ENCODE data around the gene UBXN11.
"Not testable (repeated sequence)": the region's sequence is repeated elsewhere in the genome, so short reads cannot be mapped to it uniquely, and the experiment has no call there.

Gene UBXN11

GRCh38 chr1:26305667-26306289, 658 bp downstream of the UBXN11 start:
- no peak for DNase-seq

DNA sequence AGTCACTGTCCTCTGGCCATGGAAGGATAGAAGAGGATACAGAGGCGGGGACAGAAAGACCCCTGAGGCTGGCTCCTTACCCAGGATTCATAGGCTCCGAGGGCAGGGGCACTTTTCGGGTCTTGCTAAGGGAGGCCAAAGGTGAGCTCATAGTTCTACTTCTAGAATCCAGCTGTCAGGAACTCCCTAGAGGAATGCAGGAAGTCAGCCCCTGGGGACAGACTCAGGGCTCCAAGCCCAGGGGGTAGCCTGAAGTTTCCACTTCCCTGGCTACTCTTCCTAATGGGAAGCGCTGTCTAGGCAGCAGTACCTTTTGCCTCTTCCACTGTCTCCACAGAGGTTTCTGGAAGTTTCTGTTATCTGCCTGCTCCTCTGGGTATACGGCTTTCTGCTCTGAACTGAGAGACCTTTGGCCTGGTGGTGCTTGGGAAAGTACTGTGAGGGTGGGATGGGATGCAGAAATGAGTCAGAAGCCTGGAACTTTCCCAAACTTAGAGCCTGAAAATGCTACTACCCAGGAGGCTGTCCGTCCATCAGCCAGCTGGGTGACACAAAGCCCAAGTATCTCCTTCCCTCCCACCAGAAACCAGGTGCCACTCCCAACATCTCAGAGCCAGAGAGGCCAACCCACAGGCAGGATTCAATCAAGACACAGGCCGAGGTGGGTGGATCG, 3.6 kb downstream of the UBXN11 start:
- no peak for DNase-seq

GRCh38 chr1:26300578-26301275, 5.7 kb downstream of the UBXN11 start:
- no peak for DNase-seq

DNA sequence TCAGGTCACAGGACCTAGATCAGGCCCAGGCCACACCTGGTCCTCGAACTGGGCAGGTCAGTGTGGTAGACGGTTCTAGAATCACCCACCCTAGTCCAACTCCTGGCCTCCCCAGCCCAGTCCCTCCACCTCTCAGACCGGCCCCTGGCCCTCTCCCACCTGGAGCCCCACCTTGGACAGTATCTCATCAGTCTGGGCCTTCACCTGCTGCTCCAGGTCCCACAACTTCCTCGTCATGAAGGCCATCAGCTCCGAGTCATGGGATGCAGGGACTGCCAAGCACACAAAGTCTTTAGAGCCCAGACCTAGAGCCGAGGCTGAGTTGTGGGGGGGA, 8.7 kb downstream of the UBXN11 start:
- no peak for DNase-seq

GRCh38 chr1:26297057-26297790, 9.2 kb downstream of the UBXN11 start:
- no peak for DNase-seq

DNA sequence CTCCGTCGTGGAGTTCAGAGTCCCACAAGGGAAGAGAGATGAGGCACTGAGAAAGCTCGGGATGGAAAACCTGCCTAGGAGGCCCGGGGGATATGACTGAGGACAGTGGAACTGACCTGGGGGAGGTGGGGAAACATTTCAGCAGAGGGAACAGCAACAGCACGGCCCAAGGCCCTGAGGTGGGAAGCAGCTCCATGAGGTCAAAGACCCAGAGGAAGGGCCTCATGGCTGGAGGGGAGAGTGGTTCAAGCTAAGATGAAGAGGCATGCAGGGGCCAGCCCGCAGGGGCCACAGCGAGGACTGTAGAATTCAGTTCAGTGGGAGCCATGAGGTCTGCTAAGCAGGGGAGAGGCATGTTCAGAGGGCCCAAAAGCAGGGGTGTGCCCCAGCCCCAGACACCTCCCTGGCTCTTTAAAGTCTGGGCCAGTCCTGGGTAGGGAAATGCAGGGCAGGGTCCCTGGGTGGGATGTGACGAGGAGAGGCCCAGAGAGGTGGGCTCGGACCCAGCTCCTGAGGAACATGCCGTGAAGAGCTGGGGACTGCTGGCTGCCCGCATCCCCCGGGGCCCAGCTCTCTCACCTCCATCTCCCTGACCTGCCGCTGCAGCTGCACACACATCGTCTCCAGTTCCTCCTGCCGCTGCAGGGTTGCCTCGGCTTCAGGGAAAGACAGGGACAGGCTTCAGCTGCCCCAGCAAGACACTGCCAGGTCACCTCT, 9.9 kb downstream of the UBXN11 start:
- no peak for DNase-seq

- DNase-seq: no peak
These were observed 11.0 kb downstream of the UBXN11 start for GRCh38 chr1:26295194-26296138.

- DNase-seq: no peak
These were observed 12.4 kb downstream of the UBXN11 start for GRCh38 chr1:26293911-26294463.

DNA sequence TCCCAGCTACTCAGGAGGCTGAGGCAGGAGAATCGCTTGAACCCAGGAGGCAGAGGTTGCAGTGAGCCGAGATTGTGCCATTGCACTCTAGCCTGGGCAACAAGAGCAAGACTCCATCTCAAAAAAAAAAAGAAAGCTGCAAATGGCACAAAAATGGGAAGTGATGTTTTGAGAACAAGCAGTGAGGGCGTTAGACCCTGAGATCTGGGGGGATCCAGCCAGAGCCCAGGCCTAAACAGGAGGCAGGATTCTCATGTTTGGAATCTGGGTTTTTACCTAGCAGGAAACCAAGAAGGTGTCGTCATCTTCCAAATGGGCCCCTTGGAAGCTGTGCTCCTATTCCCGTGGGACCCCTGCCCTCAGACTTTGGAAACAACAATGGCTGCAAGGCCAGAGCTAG, 13.7 kb downstream of the UBXN11 start:
- not testable (repeated sequence) for DNase-seq

- DNase-seq: no peak
These were observed 14.5 kb downstream of the UBXN11 start for GRCh38 chr1:26291939-26292338.

DNA sequence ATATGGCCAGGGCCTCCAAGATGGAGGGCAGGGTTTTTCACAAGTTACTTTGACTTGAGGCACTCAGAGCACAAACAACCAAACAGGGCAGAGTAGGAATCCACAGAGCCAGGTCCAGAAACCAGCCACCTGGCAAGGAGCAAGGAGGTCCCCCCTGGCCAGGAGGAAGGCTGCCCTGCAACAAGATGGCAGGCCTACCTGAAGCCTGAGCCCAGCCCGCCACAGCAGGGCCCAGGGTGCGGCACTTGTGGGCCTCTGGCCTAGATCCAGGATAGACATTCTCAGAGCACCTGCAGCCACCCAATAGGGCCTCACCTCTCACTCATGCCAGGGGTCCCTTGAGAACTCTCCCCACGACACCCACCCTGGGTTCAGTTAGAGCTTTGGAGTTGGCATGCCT, 15.0 kb downstream of the UBXN11 start:
- DNase-seq: no peak

- DNase-seq: no peak
These were observed 15.6 kb downstream of the UBXN11 start for GRCh38 chr1:26290882-26291261.

GRCh38 chr1:26290122-26290881, 16.1 kb downstream of the UBXN11 start:
- no peak for DNase-seq

DNA sequence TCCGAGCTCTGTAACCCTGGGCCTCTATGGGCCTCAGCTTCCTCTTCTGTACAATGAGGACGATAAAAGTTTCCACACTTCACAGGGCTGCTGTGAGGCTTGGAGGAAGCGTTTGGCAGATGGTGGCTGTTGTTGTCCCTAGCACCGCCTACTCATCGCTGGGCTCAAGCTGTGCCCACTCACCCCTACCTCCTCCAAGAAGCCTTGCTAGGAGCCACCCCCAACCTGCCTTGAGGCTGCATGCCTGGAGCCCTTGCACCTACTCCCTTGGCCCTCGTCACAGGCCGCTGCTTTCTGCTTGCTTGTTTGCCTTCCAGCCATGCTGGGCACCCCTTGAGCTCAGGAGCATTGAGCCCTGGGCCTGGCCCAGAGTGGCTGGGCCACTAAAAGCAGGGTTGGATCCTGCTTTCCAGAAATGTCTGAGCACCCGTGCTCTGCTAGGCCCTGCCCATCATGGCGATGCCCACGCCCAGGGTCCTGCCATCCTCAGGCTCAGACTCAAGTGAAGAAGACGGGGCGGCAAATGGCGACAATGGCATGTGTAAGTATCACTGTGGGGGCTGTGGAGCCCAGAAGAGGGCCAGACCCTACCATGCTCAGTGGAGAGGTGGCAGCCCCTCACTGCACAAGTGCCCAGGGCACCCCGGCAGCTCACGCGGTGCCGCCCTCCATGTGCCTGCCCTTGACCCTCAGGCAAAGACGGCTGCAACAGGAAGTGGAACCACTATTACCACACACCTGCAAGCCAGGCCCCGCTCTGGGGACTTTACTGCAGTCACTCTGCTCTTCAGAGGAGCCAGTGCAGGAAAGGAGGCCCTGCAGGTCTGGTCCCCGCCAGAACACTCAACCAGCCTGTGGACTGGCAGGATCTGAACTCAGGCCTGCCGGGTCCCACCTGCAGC, 17.0 kb downstream of the UBXN11 start:
- no peak for DNase-seq

DNA sequence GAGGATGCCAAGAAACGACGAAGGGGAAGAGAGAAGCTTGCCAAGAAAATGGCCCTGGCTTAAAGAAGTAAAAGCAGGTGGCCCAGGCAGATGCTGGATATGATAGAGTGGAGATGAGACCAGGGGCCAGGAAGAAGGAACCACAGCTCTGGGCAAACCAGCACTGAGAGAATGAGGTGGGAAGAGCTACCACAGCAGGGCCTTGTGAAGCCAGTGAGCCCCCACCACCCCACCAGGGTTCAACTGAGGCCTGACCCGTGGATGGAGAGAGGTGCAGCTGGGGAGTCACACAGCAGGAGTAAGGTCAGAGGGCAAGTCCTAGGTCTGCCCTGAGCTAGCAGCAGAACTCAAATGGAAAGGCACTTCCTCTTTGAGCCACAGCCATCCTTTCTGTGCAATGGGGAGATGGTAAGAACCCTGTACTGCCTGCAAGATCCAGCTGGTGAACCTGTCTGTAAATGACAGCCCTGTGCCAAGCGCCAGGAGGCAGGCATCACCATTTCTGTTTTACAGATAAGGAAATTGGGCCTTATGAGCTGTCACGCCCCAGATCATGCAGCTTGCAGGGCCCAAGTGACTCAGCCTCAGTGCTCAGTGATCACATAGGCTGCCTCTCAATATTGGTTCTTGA, 18.0 kb downstream of the UBXN11 start:
- no peak for DNase-seq

GRCh38 chr1:26287811-26288210, 18.6 kb downstream of the UBXN11 start:
- no peak for DNase-seq

- no peak for DNase-seq
These were observed 19.3 kb downstream of the UBXN11 start for GRCh38 chr1:26287033-26287711.

GRCh38 chr1:26286064-26286416, 20.4 kb downstream of the UBXN11 start:
- no peak for DNase-seq

All from NCI-H345 (cell line).